Measurements from ENCODE around the gene YES1. TPM values are rescaled to one million over a fixed set of nuclear protein-coding genes. Genes with fewer than 3 reads are reported as not detected.
"Not testable (repeated sequence)": the region's sequence is repeated elsewhere in the genome, so short reads cannot be mapped to it uniquely, and the experiment has no call there.

Gene YES1
- total RNA-seq, 2 donors from 2014 or later = 15.3 to 22.5 TPM

- H3K27me3 Mint-ChIP-seq (ENCODE audit: low read depth) = no peaks in the 10 kb centered on the region
These were observed 45.5 kb downstream of the YES1 start for GRCh38 chr18:766550-766860.

DNA sequence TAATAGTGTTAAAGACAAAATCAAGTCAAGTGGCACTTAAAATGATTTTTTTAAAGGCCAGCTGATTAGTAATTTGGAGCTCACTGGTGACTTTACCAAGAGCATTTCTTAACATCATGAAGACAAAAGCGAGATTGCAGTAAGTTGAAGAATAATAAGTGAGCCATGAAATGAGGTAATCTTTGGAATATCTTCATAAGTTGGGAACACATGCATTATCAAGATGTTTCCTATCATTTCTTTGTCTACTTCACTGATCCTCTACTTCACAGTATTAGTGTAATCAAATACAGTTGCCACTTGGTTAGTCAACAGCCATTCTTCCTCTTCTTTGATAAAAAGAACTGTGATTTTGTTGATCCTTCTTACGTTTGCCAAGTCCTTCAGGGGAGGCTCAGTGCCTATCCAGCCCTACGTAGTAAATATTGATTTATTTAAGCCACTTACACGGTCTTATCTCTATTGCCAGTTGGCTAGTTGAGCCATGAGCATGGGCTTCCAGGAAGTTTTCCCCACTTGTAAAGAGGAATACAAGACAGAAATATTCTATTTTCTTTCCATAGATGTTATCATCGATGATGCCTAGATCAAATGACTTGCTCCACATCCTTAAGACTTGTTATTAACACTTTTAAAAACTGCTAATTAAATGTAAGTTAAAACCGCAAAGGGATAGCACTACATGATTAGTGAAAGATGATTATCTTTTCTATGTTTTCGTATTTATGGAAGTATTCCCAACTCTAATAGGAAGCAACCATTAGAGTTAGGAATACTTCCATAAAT lies 46.1 kb downstream of the YES1 start:
- DNase-seq (no peak), ATAC-seq (replicated peaks in 1 of 2) (no peak)
- Mint-ChIP-seq H3K27ac (no peak overlapping the region), H3K4me1 (ENCODE audit: low read depth) (peaks cover 23% of the 10 kb centered on the region), H3K9me3 (no peaks in the 10 kb centered on the region), H3K27me3 (ENCODE audit: low read depth) (no peaks in the 10 kb centered on the region), H3K36me3 (ENCODE audit: insufficient read depth in 2 of 2) (peaks cover 0 to 5% of the 10 kb centered on the region in 2 donors), H3K4me3 (no peak overlapping the region)

More at GRCh38 chr18:766550-766860, 45.5 kb downstream of the YES1 start:
- peaks cover 0 to 5% of the 10 kb centered on the region in 2 donors for H3K36me3 Mint-ChIP-seq (ENCODE audit: insufficient read depth in 2 of 2)
- H3K4me1 Mint-ChIP-seq (ENCODE audit: low read depth) = peaks cover 23% of the 10 kb centered on the region
- no peak overlapping the region for H3K4me3 Mint-ChIP-seq
- H3K9me3 Mint-ChIP-seq = no peaks in the 10 kb centered on the region
- no peak for DNase-seq
- ATAC-seq (replicated peaks in 1 of 2) = no peak
- H3K27ac Mint-ChIP-seq = no peak overlapping the region

- not testable (repeated sequence) for H3K27me3 Mint-ChIP-seq (ENCODE audit: low read depth); DNase-seq; H3K4me1 Mint-ChIP-seq (ENCODE audit: low read depth); H3K9me3 Mint-ChIP-seq; H3K36me3 Mint-ChIP-seq (ENCODE audit: insufficient read depth in 2 of 2); H3K4me3 Mint-ChIP-seq; ATAC-seq (replicated peaks in 1 of 2); H3K27ac Mint-ChIP-seq
These were observed 52.2 kb downstream of the YES1 start for GRCh38 chr18:759864-760263.

DNA sequence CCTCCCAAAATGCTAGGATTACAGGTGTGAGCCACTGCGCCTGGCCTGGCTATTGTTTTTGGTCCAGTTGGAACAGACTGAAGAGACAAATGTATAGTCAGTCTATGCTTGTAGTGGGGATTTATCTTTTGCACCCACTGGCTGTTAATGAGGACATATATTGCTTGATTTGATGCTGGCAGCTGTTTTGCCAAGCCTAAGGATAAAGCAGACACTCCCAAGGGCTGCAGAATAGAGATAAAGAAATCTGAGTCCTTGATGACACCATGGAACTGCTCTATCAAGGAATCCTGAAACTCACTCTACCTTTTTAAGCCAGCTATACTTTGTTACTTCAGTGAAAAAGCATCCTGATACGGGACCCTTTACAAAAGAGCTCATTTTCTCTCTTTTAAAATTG lies 56.5 kb downstream of the YES1 start:
- Mint-ChIP-seq H3K27ac (no peak overlapping the region), H3K4me1 (ENCODE audit: low read depth) (no peaks in the 10 kb centered on the region), H3K9me3 (no peaks in the 10 kb centered on the region), H3K27me3 (ENCODE audit: low read depth) (no peaks in the 10 kb centered on the region), H3K36me3 (ENCODE audit: insufficient read depth in 2 of 2) (peaks cover 2 to 10% of the 10 kb centered on the region in 2 donors), H3K4me3 (no peak overlapping the region)
- DNase-seq (no peak), ATAC-seq (replicated peaks in 1 of 2) (no peak)

DNA sequence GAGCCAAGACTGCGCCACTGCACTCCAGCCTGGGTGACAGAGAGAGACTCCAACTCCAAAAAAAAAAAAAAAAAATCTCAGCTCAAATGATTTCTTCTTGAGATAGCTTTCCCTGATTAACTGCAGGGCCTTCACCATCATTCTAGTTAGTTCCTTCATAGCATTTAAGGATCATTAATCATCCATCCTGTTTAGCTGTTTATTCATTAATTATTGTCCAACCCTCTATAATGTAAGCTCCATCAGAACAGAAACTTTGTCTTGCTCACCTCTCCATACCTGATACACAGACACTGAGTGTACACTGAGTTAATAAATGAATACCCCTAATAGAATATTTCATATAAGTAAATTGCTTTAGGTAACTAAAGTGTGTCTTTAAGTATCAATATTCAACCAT lies 57.4 kb downstream of the YES1 start:
- DNase-seq (no peak), ATAC-seq (replicated peaks in 1 of 2) (no peak)
- Mint-ChIP-seq H3K4me3 (no peak overlapping the region), H3K36me3 (ENCODE audit: insufficient read depth in 2 of 2) (peaks cover 4 to 10% of the 10 kb centered on the region in 2 donors), H3K9me3 (no peaks in the 10 kb centered on the region), H3K27ac (peak overlapping the region; percentile 54), H3K27me3 (ENCODE audit: low read depth) (no peaks in the 10 kb centered on the region), H3K4me1 (ENCODE audit: low read depth) (no peaks in the 10 kb centered on the region)

DNA sequence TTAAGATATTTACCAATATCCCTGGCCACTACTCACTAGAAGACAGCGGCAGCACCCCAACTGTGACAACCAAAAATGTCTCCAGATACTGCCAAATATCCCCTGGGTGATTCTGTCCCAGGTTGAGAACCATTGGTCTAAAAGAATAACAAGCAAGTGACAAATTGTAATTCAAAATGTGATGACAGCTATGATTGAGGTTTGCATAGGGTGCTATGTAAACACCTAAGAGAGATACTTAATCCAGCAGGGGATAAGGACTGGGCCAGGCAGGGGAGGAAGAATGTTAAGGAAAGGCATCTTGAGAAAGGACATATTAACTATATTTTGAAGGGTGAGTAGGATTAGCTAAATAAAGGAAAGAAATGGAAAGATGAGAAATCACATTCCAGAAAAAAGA lies 61.6 kb downstream of the YES1 start:
- no peaks in the 10 kb centered on the region for H3K27me3 Mint-ChIP-seq (ENCODE audit: low read depth)
- DNase-seq = no peak
- no peaks in the 10 kb centered on the region for H3K4me1 Mint-ChIP-seq (ENCODE audit: low read depth)
- ATAC-seq (replicated peaks in 1 of 2) = no peak
- H3K27ac Mint-ChIP-seq = no peak overlapping the region
- H3K4me3 Mint-ChIP-seq = no peak overlapping the region
- H3K36me3 Mint-ChIP-seq (ENCODE audit: insufficient read depth in 2 of 2) = peaks cover 4 to 18% of the 10 kb centered on the region in 2 donors
- H3K9me3 Mint-ChIP-seq = no peaks in the 10 kb centered on the region

GRCh38 chr18:744832-745597 lies 67.0 kb downstream of the YES1 start:
- DNase-seq = no peak
- no peak overlapping the region for H3K27ac Mint-ChIP-seq
- no peak for ATAC-seq (replicated peaks in 1 of 2)
- H3K9me3 Mint-ChIP-seq = no peaks in the 10 kb centered on the region
- no peak overlapping the region for H3K4me3 Mint-ChIP-seq
- H3K36me3 Mint-ChIP-seq (ENCODE audit: insufficient read depth in 2 of 2) = peaks cover 0 to 24% of the 10 kb centered on the region in 2 donors
- no peaks in the 10 kb centered on the region for H3K4me1 Mint-ChIP-seq (ENCODE audit: low read depth)
- H3K27me3 Mint-ChIP-seq (ENCODE audit: low read depth) = no peaks in the 10 kb centered on the region

DNA sequence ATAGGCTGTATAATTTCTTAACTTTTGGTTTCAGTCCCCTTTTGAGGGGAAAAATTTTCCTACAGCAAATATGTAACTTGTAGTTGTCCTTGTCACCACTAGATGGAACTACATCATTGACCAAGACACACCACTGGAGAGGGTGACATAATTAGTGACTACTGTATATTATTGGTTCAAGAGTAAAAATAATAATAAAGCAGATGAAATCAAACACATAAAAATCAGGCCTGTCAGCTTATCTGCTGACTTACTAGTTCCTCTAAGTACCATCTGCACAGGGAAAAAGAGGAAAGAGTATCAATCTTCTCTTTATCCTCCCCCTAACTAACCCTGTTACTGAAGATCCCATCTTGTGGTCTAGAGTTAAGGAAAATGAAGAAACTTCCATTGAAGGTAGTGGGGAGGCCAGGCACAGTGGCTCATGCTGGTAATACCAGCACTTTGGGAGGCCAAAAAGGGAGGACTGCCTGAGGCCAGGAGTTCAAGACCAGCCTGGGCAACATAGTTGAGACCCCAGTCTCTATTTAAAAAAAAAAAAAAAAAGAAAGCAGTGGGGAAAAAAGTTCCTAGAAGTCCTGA lies 70.0 kb downstream of the YES1 start:
- no peak overlapping the region for H3K27ac Mint-ChIP-seq
- H3K36me3 Mint-ChIP-seq (ENCODE audit: insufficient read depth in 2 of 2) = peaks cover 0 to 22% of the 10 kb centered on the region in 2 donors
- H3K27me3 Mint-ChIP-seq (ENCODE audit: low read depth) = no peaks in the 10 kb centered on the region
- no peaks in the 10 kb centered on the region for H3K9me3 Mint-ChIP-seq
- no peak for DNase-seq
- no peak overlapping the region for H3K4me3 Mint-ChIP-seq
- peak; percentile 42 to 52 for ATAC-seq (replicated peaks in 1 of 2)
- H3K4me1 Mint-ChIP-seq (ENCODE audit: low read depth) = no peaks in the 10 kb centered on the region

- Mint-ChIP-seq H3K36me3 (ENCODE audit: insufficient read depth in 2 of 2) (peaks cover 6 to 12% of the 10 kb centered on the region in 2 donors), H3K4me1 (ENCODE audit: low read depth) (peaks cover 10% of the 10 kb centered on the region), H3K9me3 (no peaks in the 10 kb centered on the region), H3K4me3 (no peak overlapping the region), H3K27me3 (ENCODE audit: low read depth) (no peaks in the 10 kb centered on the region), H3K27ac (no peak overlapping the region)
- ATAC-seq (replicated peaks in 1 of 2) (no peak), DNase-seq (no peak)
These were observed 79.7 kb downstream of the YES1 start for GRCh38 chr18:732371-732770.

- peaks cover 10% of the 10 kb centered on the region for H3K4me1 Mint-ChIP-seq (ENCODE audit: low read depth)
- ATAC-seq (replicated peaks in 1 of 2) (no peak), DNase-seq (no peak)
- H3K27ac Mint-ChIP-seq = peak overlapping the region; percentile 0
- peaks cover 7 to 9% of the 10 kb centered on the region in 2 donors for H3K36me3 Mint-ChIP-seq (ENCODE audit: insufficient read depth in 2 of 2)
- H3K4me3 Mint-ChIP-seq = no peak overlapping the region
- H3K9me3 Mint-ChIP-seq = no peaks in the 10 kb centered on the region
- no peaks in the 10 kb centered on the region for H3K27me3 Mint-ChIP-seq (ENCODE audit: low read depth)
These were observed 80.9 kb downstream of the YES1 start for GRCh38 chr18:731185-731584.

GRCh38 chr18:730692-731091 lies 81.3 kb downstream of the YES1 start:
- H3K27ac Mint-ChIP-seq = peak overlapping the region; percentile 26
- no peaks in the 10 kb centered on the region for H3K9me3 Mint-ChIP-seq
- peaks cover 10% of the 10 kb centered on the region for H3K4me1 Mint-ChIP-seq (ENCODE audit: low read depth)
- H3K27me3 Mint-ChIP-seq (ENCODE audit: low read depth) = no peaks in the 10 kb centered on the region
- ATAC-seq (replicated peaks in 1 of 2) = peak in 1 of 2 donors; percentile 41
- DNase-seq = no peak
- H3K4me3 Mint-ChIP-seq = no peak overlapping the region
- peaks cover 7% of the 10 kb centered on the region in 2 donors for H3K36me3 Mint-ChIP-seq (ENCODE audit: insufficient read depth in 2 of 2)

DNA sequence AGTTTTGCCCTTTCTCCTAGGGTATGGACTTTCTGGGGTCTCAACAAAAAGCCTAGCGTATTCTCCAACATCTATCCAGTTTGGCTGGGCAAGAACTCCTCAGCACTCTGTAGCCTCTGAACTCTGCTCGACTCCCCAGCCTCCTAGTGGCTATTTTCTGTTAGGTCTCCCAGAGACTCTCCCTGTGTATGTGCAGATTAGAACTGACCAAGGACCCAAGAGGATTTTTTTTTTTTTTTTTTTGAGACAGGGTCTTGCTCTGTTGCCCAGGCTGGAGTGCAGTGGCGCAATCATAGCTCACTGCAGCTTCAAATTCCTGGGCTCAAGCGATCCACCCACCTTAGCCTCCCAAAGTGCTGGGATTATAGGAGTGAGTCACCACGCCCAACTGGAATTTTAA lies 81.9 kb downstream of the YES1 start:
- H3K27ac Mint-ChIP-seq; ATAC-seq (replicated peaks in 1 of 2); H3K36me3 Mint-ChIP-seq (ENCODE audit: insufficient read depth in 2 of 2); H3K4me3 Mint-ChIP-seq; DNase-seq; H3K4me1 Mint-ChIP-seq (ENCODE audit: low read depth); H3K27me3 Mint-ChIP-seq (ENCODE audit: low read depth); H3K9me3 Mint-ChIP-seq: not testable (repeated sequence)

GRCh38 chr18:725646-726045 lies 86.4 kb downstream of the YES1 start:
- Mint-ChIP-seq H3K27ac (no peak overlapping the region), H3K36me3 (ENCODE audit: insufficient read depth in 2 of 2) (peaks cover 2% of the 10 kb centered on the region in 2 donors), H3K27me3 (ENCODE audit: low read depth) (no peaks in the 10 kb centered on the region), H3K4me1 (ENCODE audit: low read depth) (peaks cover 9% of the 10 kb centered on the region), H3K9me3 (no peaks in the 10 kb centered on the region), H3K4me3 (no peak overlapping the region)
- DNase-seq = no peak
- ATAC-seq (replicated peaks in 1 of 2) = no peak
